ENCODE measurements around the gene SFTA2.

SFTA2 gene

GRCh38 chr6:30942338-30943060, 10.5 kb upstream of the SFTA2 start:
- peak; percentile 64 for TF ChIP-seq CTCF (IDR thresholded peaks at IDR 0.05; ENCODE audit: low read depth, low read length)
- peak; percentile 45 for DNase-seq (ENCODE audit: extremely low read depth, low read depth)

GRCh38 chr6:30940361-30940986, 8.5 kb upstream of the SFTA2 start, which contains the start of gene MUCL3:
TSS of gene MUCL3 (plus strand) at chr6:30940973. CDS start at chr6:30941000, 27 bp downstream.
- no peak for TF ChIP-seq CTCF (IDR thresholded peaks at IDR 0.05; ENCODE audit: low read depth, low read length)
- no peak for DNase-seq (ENCODE audit: extremely low read depth, low read depth)

GRCh38 chr6:30939473-30939872, 7.5 kb upstream of the SFTA2 start:
- TF ChIP-seq CTCF (IDR thresholded peaks at IDR 0.05; ENCODE audit: low read depth, low read length): no peak
- DNase-seq (ENCODE audit: extremely low read depth, low read depth): no peak

- no peak for TF ChIP-seq CTCF (IDR thresholded peaks at IDR 0.05; ENCODE audit: low read depth, low read length)
- DNase-seq (ENCODE audit: extremely low read depth, low read depth): no peak
Observed at GRCh38 chr6:30938730-30939129, 6.8 kb upstream of the SFTA2 start.

GRCh38 chr6:30937265-30937664, 5.3 kb upstream of the SFTA2 start:
- DNase-seq (ENCODE audit: extremely low read depth, low read depth): no peak
- TF ChIP-seq CTCF (IDR thresholded peaks at IDR 0.05; ENCODE audit: low read depth, low read length): no peak

- no peak for DNase-seq (ENCODE audit: extremely low read depth, low read depth)
- TF ChIP-seq CTCF (IDR thresholded peaks at IDR 0.05; ENCODE audit: low read depth, low read length): no peak
Observed at GRCh38 chr6:30935018-30935417, 3.0 kb upstream of the SFTA2 start.

- no peak for DNase-seq (ENCODE audit: extremely low read depth, low read depth)
- no peak for TF ChIP-seq CTCF (IDR thresholded peaks at IDR 0.05; ENCODE audit: low read depth, low read length)
Observed at GRCh38 chr6:30932665-30933365, 845 bp upstream of the SFTA2 start.

All from AG09319 (cell line).